ENCODE measurements around the gene DVL2. TPM values are rescaled to one million over a fixed set of nuclear protein-coding genes. Genes with fewer than 3 reads are reported as not detected.

DVL2 gene
- total RNA-seq, 4 donors from 2014 or later, result 35.9 to 182 (median 69.2) TPM

GRCh38 chr17:7235693-7236665 lies 1.7 kb upstream of the DVL2 start:
- in situ Hi-C loops (cut with MboI; ENCODE audit: low pct_ligation_motif_present in 1 of 4, low pct_unique_long_range_greater_than_20kb in 1 of 4, low sequenced_read_pairs in 3 of 4) (loop anchor here in 1 of 4 donors (25.0 kb wide), 1 partner anchor 901 kb away; no protein-coding TSS in a partner anchor), intact Hi-C loops (cut with DNase I; ENCODE audit: low total_unique reads) (no loop called here)
- H3K27me3 ChIP-seq, result no peaks in the 10 kb centered on the region
- peaks cover 40 to 67% (median 49%) of the 10 kb centered on the region in 4 donors for H3K4me1 ChIP-seq
- no peak for DNase-seq
- H3K36me3 ChIP-seq, result peaks cover 0 to 9% (median 4%) of the 10 kb centered on the region in 4 donors
- TF ChIP-seq POLR2A (IDR thresholded peaks at IDR 0.05), result no peak
- TF ChIP-seq POLR2AphosphoS5 (IDR thresholded peaks at IDR 0.05), result no peak
- no peak for TF ChIP-seq EP300 (IDR thresholded peaks at IDR 0.05; ENCODE audit: low read depth)
- TF ChIP-seq CTCF (IDR thresholded peaks at IDR 0.05), result no peak
- H3K9me3 ChIP-seq, result no peaks in the 10 kb centered on the region
- H3K27ac ChIP-seq, result peak overlapping the region; percentile 92 to 96 (median 94)
- 81 to 100% methylated on average over 5 to 22 of the region's 22 CpGs for WGBS, 2 donors (ENCODE audit: low coverage in 1 of 2)
- H3K4me3 ChIP-seq, result no peak overlapping the region

- in situ Hi-C loops (cut with MboI; ENCODE audit: low pct_ligation_motif_present in 1 of 4, low pct_unique_long_range_greater_than_20kb in 1 of 4, low sequenced_read_pairs in 3 of 4), result loop anchor here in 1 of 4 donors (25.0 kb wide), 1 partner anchor 904 kb away; no protein-coding TSS in a partner anchor
- DNase-seq, result no peak
Observed at GRCh38 chr17:7233701-7234082, 625 bp downstream of the DVL2 start.

GRCh38 chr17:7232114-7232513 lies 2.2 kb downstream of the DVL2 start:
- H3K4me3 ChIP-seq, result no peak overlapping the region

More at GRCh38 chr17:7233701-7234082, 625 bp downstream of the DVL2 start:
- Histone ChIP-seq H3K9me3 (no peaks in the 10 kb centered on the region), H3K4me1 (peaks cover 29 to 54% (median 37%) of the 10 kb centered on the region in 4 donors), H3K27me3 (no peaks in the 10 kb centered on the region), H3K27ac (peak overlapping the region; percentile 88 to 96 (median 92)), H3K36me3 (peaks cover 0 to 16% (median 5%) of the 10 kb centered on the region in 4 donors), H3K4me3 (peak overlapping the region; percentile 71 to 84 (median 76))
- 0 to 1% methylated on average over 2 to 9 of the region's 9 CpGs for WGBS, 2 donors (ENCODE audit: low coverage in 1 of 2)
- TF ChIP-seq CTCF (IDR thresholded peaks at IDR 0.05) (no peak), POLR2A (IDR thresholded peaks at IDR 0.05) (no peak), EP300 (IDR thresholded peaks at IDR 0.05; ENCODE audit: low read depth) (no peak), POLR2AphosphoS5 (IDR thresholded peaks at IDR 0.05) (no peak)
- intact Hi-C loops (cut with DNase I; ENCODE audit: low total_unique reads), result no loop called here

More at GRCh38 chr17:7232114-7232513, 2.2 kb downstream of the DVL2 start:
- Histone ChIP-seq H3K9me3 (no peaks in the 10 kb centered on the region), H3K4me1 (peaks cover 24 to 48% (median 31%) of the 10 kb centered on the region in 4 donors), H3K36me3 (peaks cover 0 to 20% (median 9%) of the 10 kb centered on the region in 4 donors), H3K27me3 (no peaks in the 10 kb centered on the region), H3K27ac (no peak overlapping the region)
- no peak for TF ChIP-seq POLR2A (IDR thresholded peaks at IDR 0.05)
- no peak for TF ChIP-seq EP300 (IDR thresholded peaks at IDR 0.05; ENCODE audit: low read depth)
- no peak for TF ChIP-seq POLR2AphosphoS5 (IDR thresholded peaks at IDR 0.05)
- TF ChIP-seq CTCF (IDR thresholded peaks at IDR 0.05), result no peak
- intact Hi-C loops (cut with DNase I; ENCODE audit: low total_unique reads) (no loop called here), in situ Hi-C loops (cut with MboI; ENCODE audit: low pct_ligation_motif_present in 1 of 4, low pct_unique_long_range_greater_than_20kb in 1 of 4, low sequenced_read_pairs in 3 of 4) (loop anchor here in 1 of 4 donors (25.0 kb wide), 1 partner anchor 905 kb away; no protein-coding TSS in a partner anchor)
- 77 to 80% methylated on average over 3 to 5 of the region's 5 CpGs for WGBS, 2 donors (ENCODE audit: low coverage in 1 of 2)
- no peak for DNase-seq
